HCT116 (cell line): ENCODE data around the gene POT1.

Experiments
- ATF3 ChIP-seq: IDR thresholded peaks from 2 replicates; pipeline ENCODE4 v1.6.1; 2012
- CEBPB ChIP-seq: IDR thresholded peaks from 2 replicates; pipeline ENCODE4 v1.6.1; 2012; ENCODE audit warnings: low read depth
- CTCF ChIP-seq, 3 experiments: fragments of 200-600 bp in 1 of 3; sonication (generic) in 1 of 3; IDR thresholded peaks in 2 of 3; conservative IDR thresholded peaks in 1 of 3; 2 replicates each; pipeline ENCODE4 v1.5.1; 2012 to 2017; ENCODE audit warnings: low read depth in 2 of 3, low read length in 2 of 3, antibody characterized with exemption in 1 of 3, borderline replicate concordance in 1 of 3, control low read depth in 1 of 3, mild to moderate bottlenecking in 1 of 3, mixed read lengths in 1 of 3, mixed run types in 1 of 3, moderate library complexity in 1 of 3; ENCODE audit not compliant: insufficient read depth in 1 of 3
- EGR1 ChIP-seq: IDR thresholded peaks from 2 replicates; pipeline ENCODE4 v1.6.1; 2012; ENCODE audit warnings: low read depth
- ELF1 ChIP-seq: IDR thresholded peaks from 2 replicates; pipeline ENCODE4 v1.6.1; 2012; ENCODE audit warnings: low read depth, borderline replicate concordance
- EZH2phosphoT487 ChIP-seq: fragments of 200-600 bp; IDR thresholded peaks from 2 replicates; pipeline ENCODE4 v1.6.1; 2018; ENCODE audit warnings: antibody characterized with exemption, borderline replicate concordance
- MAX ChIP-seq: IDR thresholded peaks from 2 replicates; pipeline ENCODE4 v1.6.1; 2012
- POLR2A ChIP-seq: IDR thresholded peaks from 2 replicates; pipeline ENCODE4 v1.7.0; 2011; ENCODE audit warnings: borderline replicate concordance; ENCODE audit not compliant: insufficient read depth, insufficient read length; ENCODE audit errors: extremely low read depth
- POLR2AphosphoS5 ChIP-seq: IDR thresholded peaks from 2 replicates; pipeline ENCODE4 v1.6.1; 2011; ENCODE audit warnings: mild to moderate bottlenecking, low read depth, low read length, moderate library complexity
- REST ChIP-seq: IDR thresholded peaks from 2 replicates; pipeline ENCODE4 v1.6.1; 2012; ENCODE audit warnings: low read depth
- SP1 ChIP-seq: IDR thresholded peaks from 2 replicates; pipeline ENCODE4 v1.6.1; 2012; ENCODE audit warnings: low read depth
- ZBTB33 ChIP-seq: IDR thresholded peaks from 2 replicates; pipeline ENCODE4 v1.6.1; 2011; ENCODE audit warnings: mild to moderate bottlenecking, low read length, moderate library complexity; ENCODE audit not compliant: insufficient replicate concordance; ENCODE audit errors: extremely low read depth
- ZNF274 ChIP-seq: fragments of 200-500 bp; sonication (Bioruptor generic); IDR thresholded peaks from 2 replicates; pipeline ENCODE4 v1.6.1; 2014; ENCODE audit warnings: mild to moderate bottlenecking, low read depth, low read length, inconsistent platforms

- TF ChIP-seq ZBTB33 (no peak), CTCF (IDR thresholded peaks at IDR 0.05 in 2 of 3, conservative IDR thresholded peaks at IDR 0.05 in 1 of 3; ENCODE audit: borderline replicate concordance in 1 of 3, insufficient read depth in 1 of 3, low read depth in 2 of 3, low read length in 2 of 3) (no peak), POLR2A (no peak), ZNF274 (no peak), EZH2phosphoT487 (no peak), CEBPB (no peak), POLR2AphosphoS5 (no peak), ATF3 (no peak), ELF1 (no peak), SP1 (no peak), EGR1 (no peak), MAX (no peak), REST (no peak)
These were observed 155.7 kb downstream of the POT1 start for GRCh38 chr7:124773938-124774337.
